H1 (cell line): ENCODE data around the gene GRM7. TPM values are rescaled to one million over a fixed set of nuclear protein-coding genes. Genes with fewer than 3 reads are reported as not detected.

Experiments used
- CTCF ChIA-PET: fragments of 300-600 bp; sonication (Branson Sonifier 250); formaldehyde crosslinking; loops from one replicate; lab custom pipeline; 2021; ENCODE audit not compliant: partially characterized antibody; lab: Charles Lee
- POLR2A ChIA-PET: fragments of 300-600 bp; sonication (Branson Sonifier 250); formaldehyde crosslinking; loops from one replicate; lab custom pipeline; 2021; ENCODE audit warnings: inconsistent platforms; ENCODE audit not compliant: partially characterized antibody; lab: Charles Lee
- DNase-seq, 2 experiments: peaks; one replicate each; pipeline versions ENCODE4 v3.0.0 to v3.0.0-alpha.2; 2010 to 2022; ENCODE audit warnings: low spot score in 2 of 2, low read depth in 1 of 2, mixed read lengths in 1 of 2
- FAIRE-seq: peaks from 2 replicates; lab custom pipeline; 2011; peaks lifted over from hg19 to GRCh38; lab: Jason Lieb, UNC
- H2AFZ ChIP-seq: 2 replicates; pipeline ENCODE4 v1.8.1; 2012; ENCODE audit warnings: low read length, inconsistent platforms
- H2AK5ac ChIP-seq: 2 replicates; pipeline ENCODE4 v1.6.1; 2013; ENCODE audit warnings: low read depth, low read length
- H2BK120ac ChIP-seq: replicated peaks from 2 replicates; pipeline ENCODE3; 2013; ENCODE audit warnings: low read depth, low read length, inconsistent platforms
- H2BK12ac ChIP-seq: 2 replicates; pipeline ENCODE4 v1.6.1; 2013; ENCODE audit warnings: low read depth, low read length
- H2BK15ac ChIP-seq: 2 replicates; pipeline ENCODE4 v1.6.1; 2013; ENCODE audit warnings: low read length
- H2BK20ac ChIP-seq: 2 replicates; pipeline ENCODE4 v1.6.1; 2013; ENCODE audit warnings: low read length
- H2BK5ac ChIP-seq: 2 replicates; pipeline ENCODE4 v1.6.1; 2013; ENCODE audit warnings: low read depth, low read length
- H3K14ac ChIP-seq: 2 replicates; pipeline ENCODE4 v1.6.1; 2013; ENCODE audit warnings: inconsistent platforms; ENCODE audit not compliant: insufficient read length
- H3K18ac ChIP-seq: 2 replicates; pipeline ENCODE4 v1.6.1; 2013; ENCODE audit warnings: low read length; ENCODE audit errors: extremely low read depth
- H3K23ac ChIP-seq: 2 replicates; pipeline ENCODE4 v1.6.1; 2013; ENCODE audit warnings: inconsistent platforms; ENCODE audit not compliant: insufficient read length
- H3K23me2 ChIP-seq: 2 replicates; pipeline ENCODE4 v1.6.1; 2013; ENCODE audit warnings: low read depth, low read length
- H3K27ac ChIP-seq: 2 replicates; pipeline ENCODE4 v1.6.1; 2011; ENCODE audit warnings: low read depth, low read length, inconsistent platforms
- H3K27me3 ChIP-seq, 4 experiments: replicated peaks in 1 of 4; 1 replicate in 1 of 4; 2 replicates in 3 of 4; pipeline versions ENCODE4 v1.6.1 to v1.8.1; 2011 to 2013; ENCODE audit warnings: low read length in 3 of 4, mild to moderate bottlenecking in 3 of 4, inconsistent platforms in 2 of 4, mixed read lengths in 2 of 4, moderate library complexity in 1 of 4; ENCODE audit not compliant: control insufficient read depth in 3 of 4, insufficient read depth in 3 of 4; ENCODE audit errors: extremely low read depth in 1 of 4
- H3K36me3 ChIP-seq, 4 experiments: 2 replicates each; pipeline versions ENCODE4 v1.6.1 to v1.8.1; 2011 to 2013; ENCODE audit warnings: mild to moderate bottlenecking in 4 of 4, low read length in 3 of 4, moderate library complexity in 2 of 4, control low read depth in 1 of 4, inconsistent platforms in 1 of 4; ENCODE audit not compliant: insufficient read depth in 4 of 4, control insufficient read depth in 2 of 4
- H3K4ac ChIP-seq: replicated peaks from 2 replicates; pipeline ENCODE3; 2013; ENCODE audit warnings: low read length, low read depth, mixed read lengths, inconsistent platforms; ENCODE audit not compliant: insufficient read length
- H3K4me1 ChIP-seq, 4 experiments: replicated peaks in 1 of 4; 1 replicate in 1 of 4; 2 replicates in 3 of 4; pipeline versions ENCODE4 v1.6.1 to v1.8.1; 2011 to 2013; ENCODE audit warnings: low read length in 3 of 4, inconsistent platforms in 2 of 4, mixed read lengths in 1 of 4; ENCODE audit not compliant: insufficient read depth in 4 of 4, control insufficient read depth in 3 of 4
- H3K4me2 ChIP-seq, 2 experiments: 2 replicates each; pipeline versions ENCODE4 v1.6.1 to v1.8.1; 2011 to 2013; ENCODE audit warnings: low read depth in 2 of 2, low read length in 2 of 2, control low read depth in 1 of 2, inconsistent platforms in 1 of 2, mild to moderate bottlenecking in 1 of 2; ENCODE audit not compliant: insufficient read depth in 1 of 2
- H3K4me3 ChIP-seq, 4 experiments: fragments of 200-600, 300-600 bp in 1 of 4; sonication (generic), shearing (Covaris generic), sonication (Bioruptor Twin) in 1 of 4; 2 replicates each; pipeline versions ENCODE4 v1.5.1 to v1.8.1; 2011 to 2016; ENCODE audit warnings: low read length in 4 of 4, low read depth in 3 of 4, control low read depth in 2 of 4, inconsistent platforms in 2 of 4, mild to moderate bottlenecking in 2 of 4, mixed read lengths in 1 of 4, moderate library complexity in 1 of 4; ENCODE audit not compliant: insufficient read depth in 2 of 4; ENCODE audit errors: extremely low read depth in 1 of 4
- H3K56ac ChIP-seq: replicated peaks from 2 replicates; pipeline ENCODE3; 2013; ENCODE audit warnings: low read depth, mild to moderate bottlenecking, mixed read lengths, low read length, inconsistent platforms; ENCODE audit not compliant: insufficient read length
- H3K79me1 ChIP-seq: 2 replicates; pipeline ENCODE4 v1.6.1; 2013; ENCODE audit warnings: low read depth, low read length, control low read depth
- H3K79me2 ChIP-seq, 2 experiments: 2 replicates each; pipeline versions ENCODE4 v1.6.1 to v1.8.1; 2012 to 2013; ENCODE audit warnings: low read length in 2 of 2, mild to moderate bottlenecking in 2 of 2, inconsistent platforms in 1 of 2; ENCODE audit not compliant: insufficient read depth in 2 of 2, control insufficient read depth in 1 of 2
- H3K9ac ChIP-seq, 4 experiments: replicated peaks in 1 of 4; 1 replicate in 1 of 4; 2 replicates in 3 of 4; pipeline versions ENCODE4 v1.6.1 to v1.8.1; 2011 to 2013; ENCODE audit warnings: low read depth in 3 of 4, low read length in 3 of 4, control low read depth in 2 of 4, mild to moderate bottlenecking in 2 of 4, moderate library complexity in 2 of 4, inconsistent platforms in 1 of 4; ENCODE audit errors: extremely low read depth in 1 of 4
- H3K9me3 ChIP-seq, 2 experiments: 2 replicates each; pipeline versions ENCODE4 v1.6.1 to v1.8.1; 2012 to 2013; ENCODE audit warnings: mild to moderate bottlenecking in 2 of 2, moderate library complexity in 2 of 2, control low read depth in 1 of 2, inconsistent platforms in 1 of 2, low read depth in 1 of 2, low read length in 1 of 2, mixed read lengths in 1 of 2; ENCODE audit not compliant: insufficient read depth in 2 of 2
- H4K20me1 ChIP-seq, 2 experiments: replicated peaks in 1 of 2; 2 replicates each; pipeline versions ENCODE3 to v1.8.1; 2011 to 2013; ENCODE audit warnings: inconsistent platforms in 2 of 2, low read length in 2 of 2, mild to moderate bottlenecking in 1 of 2; ENCODE audit not compliant: insufficient read depth in 2 of 2, control insufficient read depth in 1 of 2
- H4K5ac ChIP-seq: 2 replicates; pipeline ENCODE4 v1.6.1; 2013; ENCODE audit warnings: low read length, low read depth, mixed read lengths, inconsistent platforms; ENCODE audit not compliant: insufficient read length
- H4K8ac ChIP-seq: 2 replicates; pipeline ENCODE4 v1.8.0; 2013; ENCODE audit warnings: mild to moderate bottlenecking, moderate library complexity, low read length, inconsistent platforms; ENCODE audit not compliant: insufficient read depth; ENCODE audit errors: extremely low read depth
- H4K91ac ChIP-seq: replicated peaks from 2 replicates; pipeline ENCODE3; 2013; ENCODE audit warnings: low read length, mixed read lengths, inconsistent platforms; ENCODE audit not compliant: insufficient read length
- CREB1 ChIP-seq: IDR thresholded peaks from 2 replicates; pipeline ENCODE4 v1.6.1; 2012; ENCODE audit warnings: inconsistent platforms
- CTBP2 ChIP-seq: IDR thresholded peaks from 2 replicates; pipeline ENCODE4 v1.7.0; 2011; ENCODE audit warnings: borderline replicate concordance, mild to moderate bottlenecking, moderate library complexity, mixed read lengths, low read length; ENCODE audit not compliant: insufficient read depth, insufficient read length
- EGR1 ChIP-seq: IDR thresholded peaks from 2 replicates; pipeline ENCODE4 v1.6.1; 2011; ENCODE audit warnings: low read depth, low read length, borderline replicate concordance
- EP300 ChIP-seq, 2 experiments: IDR thresholded peaks; 1 replicate in 1 of 2; 2 replicates in 1 of 2; pipeline ENCODE4 v1.6.1; 2011 to 2012; ENCODE audit warnings: low read depth in 2 of 2, low read length in 2 of 2, mild to moderate bottlenecking in 2 of 2, borderline replicate concordance in 1 of 2, inconsistent platforms in 1 of 2, moderate library complexity in 1 of 2
- FOSL1 ChIP-seq: IDR thresholded peaks from 2 replicates; pipeline ENCODE4 v1.6.1; 2011; ENCODE audit warnings: mild to moderate bottlenecking, low read depth, low read length, moderate library complexity; ENCODE audit not compliant: insufficient read depth
- KDM4A ChIP-seq: IDR thresholded peaks from one replicate; pipeline ENCODE4 v1.7.1; 2012; ENCODE audit warnings: low read depth, mild to moderate bottlenecking, moderate library complexity, low read length, inconsistent platforms; ENCODE audit not compliant: severe bottlenecking
- MAX ChIP-seq: IDR thresholded peaks from 2 replicates; pipeline ENCODE4 v1.6.1; 2012; ENCODE audit warnings: inconsistent platforms
- POU5F1 ChIP-seq: IDR thresholded peaks from 2 replicates; pipeline ENCODE4 v1.6.1; 2011; ENCODE audit warnings: low read depth, mild to moderate bottlenecking, low read length, moderate library complexity
- RNF2 ChIP-seq: fragments of 200-900, 300-1000 bp; sonication (generic); IDR thresholded peaks from 2 replicates; pipeline ENCODE4 v1.7.1; 2016; ENCODE audit warnings: borderline replicate concordance, low read depth, mild to moderate bottlenecking, antibody characterized with exemption, low read length; ENCODE audit not compliant: poor library complexity, severe bottlenecking; ENCODE audit errors: missing control alignments
- WGBS, 2 experiments: shearing (Covaris generic) in 1 of 2; methylation state at CpG; one replicate each; pipeline versions ENCODE4 v1.1.6 to v1.1.7; 2013 to 2015; ENCODE audit warnings: low lambda C conversion rate in 2 of 2, mixed read lengths in 2 of 2, inconsistent platforms in 1 of 2, low coverage in 1 of 2, missing lambda C conversion rate in 1 of 2; ENCODE audit not compliant: insufficient replicate concordance in 2 of 2, insufficient coverage in 1 of 2, insufficient read length in 1 of 2; ENCODE audit errors: extremely low coverage in 1 of 2, missing lambda C conversion rate in 1 of 2; 5-methylcytosine and 5-hydroxymethylcytosine counted together
- polyA plus RNA-seq, 7 experiments: library from polyadenylated mRNA; depleted of rRNA in 3 of 7; stranded (reverse) in 5 of 7; unstranded in 2 of 7; fragments of >200 nt in 5 of 7; fragments of 200-250 nt in 2 of 7; gene quantifications; 1 replicate in 5 of 7; 2 replicates in 1 of 7; 4 replicates in 1 of 7; pipeline versions ENCODE4 v1.2.1 to v1.2.3, GENCODE V29; 2011 to 2013; ENCODE audit warnings: missing spikeins in 2 of 7, mixed read lengths in 2 of 7
- total RNA-seq: library from RNA; stranded (reverse); fragmentation: NEBNext Ultra II Directional; extraction: Animal tissue kit (Norgen Biotek cat#: 25700); gene quantifications from 2 replicates; pipeline ENCODE4 v1.2.1, GENCODE V29; 2021
- TF ChIP-seq, protein P1 (sequence below): IDR thresholded peaks from 2 replicates; pipeline ENCODE4 v1.6.1; 2011; ENCODE audit warnings: low read length, improper control_type of control experiment

GRM7 gene
- total and polyA plus RNA-seq, 2 of the 8 experiments (the other 6 are each of a cell fraction or from before 2014, with no cell fraction given), result 0.17 to 0.24 TPM

GRCh38 chr3:7754653-7755441 lies 893.9 kb downstream of the GRM7 start:
- H3K79me1 ChIP-seq, result no peaks in the 10 kb centered on the region
- H3K18ac ChIP-seq, result no peak overlapping the region
- no peak overlapping the region for H2AFZ ChIP-seq
- H3K36me3 ChIP-seq, result no peaks in the 10 kb centered on the region
- H2BK5ac ChIP-seq, result no peak overlapping the region
- H3K9ac ChIP-seq, result no peak overlapping the region
- no peaks in the 10 kb centered on the region for H3K79me2 ChIP-seq
- H3K56ac ChIP-seq, result no peak overlapping the region
- H4K91ac ChIP-seq, result no peak overlapping the region
- peaks cover 0 to 3% (median 2%) of the 10 kb centered on the region in 4 experiments; a peak in 2 of 7 replicates for H3K4me1 ChIP-seq
- H3K27ac ChIP-seq, result no peak overlapping the region
- H2BK120ac ChIP-seq, result no peak overlapping the region
- CTCF ChIA-PET, result interaction anchor here (0.6 kb wide), 1 partner anchor 904 kb away, joined by 3 read pairs; no protein-coding TSS in a partner anchor
- no peak overlapping the region for H3K23ac ChIP-seq
- H3K23me2 ChIP-seq, result no peaks in the 10 kb centered on the region; the same call in 1 of the 2 replicates
- H4K20me1 ChIP-seq, result no peaks in the 10 kb centered on the region
- H4K5ac ChIP-seq, result no peak overlapping the region
- H3K4ac ChIP-seq, result no peak overlapping the region
- H3K9me3 ChIP-seq, result no peaks in the 10 kb centered on the region
- H3K14ac ChIP-seq, result no peak overlapping the region
- H3K27me3 ChIP-seq, result no peaks in the 10 kb centered on the region
- WGBS, 2 experiments, result 90% methylated on average over 4 of the region's 4 CpGs; no CpG with 5 or more reads in 1 of the 2 experiments
- H4K8ac ChIP-seq, result no peak overlapping the region
- H2BK15ac ChIP-seq, result no peak overlapping the region
- H3K4me2 ChIP-seq, result no peak overlapping the region
- H2BK20ac ChIP-seq, result no peak overlapping the region
- POLR2A ChIA-PET, result no interaction called here
- no peak overlapping the region for H3K4me3 ChIP-seq
- FAIRE-seq (no peak), DNase-seq (no peak)
- no peak overlapping the region for H2BK12ac ChIP-seq
- H2AK5ac ChIP-seq, result no peak overlapping the region
- TF ChIP-seq FOSL1 (no peak), CTBP2 (no peak), EGR1 (no peak), POU5F1 (no peak), CREB1 (no peak), RNF2 (no peak), MAX (no peak), EP300 (IDR thresholded peaks at IDR 0.05; ENCODE audit: borderline replicate concordance in 1 of 2, low read depth in 2 of 2, low read length in 2 of 2) (no peak), KDM4A (no peak)
- TF ChIP-seq, protein P1, sequence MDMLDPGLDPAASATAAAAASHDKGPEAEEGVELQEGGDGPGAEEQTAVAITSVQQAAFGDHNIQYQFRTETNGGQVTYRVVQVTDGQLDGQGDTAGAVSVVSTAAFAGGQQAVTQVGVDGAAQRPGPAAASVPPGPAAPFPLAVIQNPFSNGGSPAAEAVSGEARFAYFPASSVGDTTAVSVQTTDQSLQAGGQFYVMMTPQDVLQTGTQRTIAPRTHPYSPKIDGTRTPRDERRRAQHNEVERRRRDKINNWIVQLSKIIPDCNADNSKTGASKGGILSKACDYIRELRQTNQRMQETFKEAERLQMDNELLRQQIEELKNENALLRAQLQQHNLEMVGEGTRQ, result no peak
